Activated T-cell treated with anti-CD3 and anti-CD28 coated beads for 24 hours (primary cell): ENCODE measurements around the gene RIC1.
A peak's percentile ranks its signal among the peaks of the same experiment; 100 is the strongest.
"Not testable (repeated sequence)": the region's sequence is repeated elsewhere in the genome, so short reads cannot be mapped to it uniquely, and the experiment has no call there.

Experiments used
- DNase-seq: peaks from one replicate; pipeline ENCODE4 v3.0.0-alpha.2; 2020; ENCODE audit warnings: low read depth

RIC1 gene

DNA sequence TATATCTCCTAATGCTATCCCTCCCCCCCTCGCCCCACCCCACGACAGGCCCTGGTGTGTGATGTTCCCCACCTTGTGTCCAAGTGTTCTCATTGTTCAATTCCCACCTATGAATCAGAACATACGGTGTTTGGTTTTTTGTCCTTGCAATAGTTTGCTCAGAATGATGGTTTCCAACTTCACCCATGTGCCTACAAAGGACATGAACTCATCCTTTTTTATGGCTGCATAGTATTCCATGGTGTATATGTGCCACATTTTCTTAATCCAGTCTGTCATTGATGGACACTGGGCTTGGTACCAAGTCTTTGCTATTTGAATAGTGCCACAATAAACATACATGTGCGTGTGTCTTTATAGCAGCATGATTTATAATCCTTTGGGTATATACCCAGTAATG lies 93.8 kb downstream of the RIC1 start:
- not testable (repeated sequence) for DNase-seq

DNA sequence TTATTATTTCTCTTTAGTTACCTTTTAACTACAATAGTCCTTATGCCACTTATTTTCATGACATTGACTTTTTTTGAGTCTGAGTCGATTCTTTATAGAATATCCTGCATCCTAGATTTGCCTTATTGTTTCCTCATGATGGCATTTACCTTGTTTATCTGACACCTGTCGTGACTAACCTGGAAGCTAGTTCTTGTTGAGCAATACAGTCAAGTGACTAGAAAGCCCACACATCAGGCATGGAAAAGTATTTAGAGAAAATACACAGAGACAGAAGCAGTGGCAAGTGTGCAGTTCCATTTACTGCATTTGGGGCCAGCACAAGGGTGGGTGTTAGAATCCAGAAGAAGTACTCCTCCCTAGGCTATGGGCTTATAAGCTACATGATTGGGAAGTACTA lies 106.2 kb downstream of the RIC1 start:
- no peak for DNase-seq

DNA sequence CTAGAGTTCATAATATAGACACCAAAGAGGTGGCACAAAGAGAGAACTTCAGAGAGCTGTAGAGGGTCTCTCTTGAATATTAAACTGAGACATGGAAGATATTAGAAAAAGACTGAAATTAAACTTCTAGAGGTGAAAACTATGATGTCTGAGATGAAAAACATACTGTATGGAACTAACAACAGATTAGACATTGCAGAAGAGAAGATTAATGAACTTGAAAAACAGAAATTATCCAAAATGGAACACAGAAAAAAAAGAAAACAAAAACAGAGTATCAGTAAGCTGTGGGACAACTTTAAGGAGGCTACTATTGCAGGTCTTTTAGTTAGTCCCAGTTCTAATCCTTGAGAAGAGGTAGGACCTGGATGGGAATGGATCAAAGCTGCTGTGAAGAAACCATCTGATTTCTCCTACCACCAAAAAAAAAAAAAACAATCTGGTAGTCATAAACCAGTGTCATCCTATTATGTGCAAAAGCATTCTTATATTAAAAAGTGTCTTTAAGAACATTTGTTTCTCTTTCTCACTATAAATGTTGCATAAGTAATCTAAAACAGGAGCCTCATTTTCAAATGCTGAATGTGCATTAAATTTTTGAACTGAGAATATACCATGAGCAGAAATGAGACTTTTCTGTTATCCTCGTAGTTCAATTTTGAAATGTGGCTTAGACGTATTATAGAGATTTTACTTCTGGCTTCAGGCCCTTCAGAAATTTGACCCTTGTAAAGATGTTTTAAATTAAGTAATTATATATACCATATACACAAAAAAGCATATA lies 107.8 kb downstream of the RIC1 start:
- DNase-seq = no peak

DNA sequence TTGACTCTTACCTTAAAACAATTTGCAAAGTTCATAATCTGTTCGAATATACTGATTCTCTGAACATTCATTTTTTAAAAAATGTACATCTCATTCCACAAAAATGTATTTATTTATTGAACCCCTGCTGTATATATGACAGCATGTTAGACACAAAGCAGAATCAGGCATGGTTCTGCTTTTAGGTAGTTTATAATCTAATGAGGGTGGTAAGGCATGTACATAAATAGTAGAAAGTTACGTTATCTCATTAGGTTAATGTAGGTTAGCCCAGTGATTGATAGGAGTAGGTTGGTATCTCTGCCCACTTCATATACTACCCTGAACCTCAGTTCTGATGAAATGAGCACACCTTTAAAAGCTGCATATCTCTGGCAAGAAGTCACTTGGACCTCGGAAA lies 114.2 kb downstream of the RIC1 start:
- DNase-seq = no peak

DNA sequence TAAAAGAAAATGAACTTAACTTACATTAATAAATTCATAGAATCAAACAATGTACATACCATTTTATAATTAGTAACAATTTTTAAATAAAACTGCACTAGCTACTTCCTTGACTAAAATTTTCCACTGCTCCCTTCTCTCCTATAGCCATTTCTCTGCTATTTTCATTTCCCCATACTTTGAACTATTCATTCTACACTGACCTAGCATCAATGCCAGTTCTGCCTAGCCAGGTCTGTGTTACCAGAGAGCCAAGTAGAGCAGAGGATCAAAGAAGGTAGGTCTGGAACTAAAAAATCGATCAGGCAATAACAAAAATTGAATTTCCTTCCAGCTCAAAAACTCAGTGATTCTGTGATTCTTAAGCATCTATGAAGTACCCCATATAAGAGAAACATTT lies 119.5 kb downstream of the RIC1 start:
- no peak for DNase-seq

DNA sequence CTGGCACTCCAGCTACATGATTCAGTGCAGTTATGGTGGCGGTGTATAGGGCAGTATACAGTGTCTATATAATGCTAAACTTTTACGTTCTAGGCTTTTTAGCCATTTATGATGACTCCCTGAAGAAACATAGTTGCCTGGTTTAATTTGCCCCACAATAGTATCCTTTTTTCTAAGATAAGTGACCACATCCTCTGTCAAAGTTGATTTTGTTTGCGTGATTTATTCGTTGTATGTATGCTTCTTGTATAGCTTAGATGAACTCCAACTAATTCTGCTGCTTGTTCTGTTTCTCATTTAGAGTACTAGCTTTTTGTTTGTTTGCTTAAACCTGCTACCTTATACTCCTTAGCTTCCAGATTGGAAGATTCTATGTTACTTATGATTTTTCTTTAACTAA lies 120.4 kb downstream of the RIC1 start:
- DNase-seq = no peak

DNA sequence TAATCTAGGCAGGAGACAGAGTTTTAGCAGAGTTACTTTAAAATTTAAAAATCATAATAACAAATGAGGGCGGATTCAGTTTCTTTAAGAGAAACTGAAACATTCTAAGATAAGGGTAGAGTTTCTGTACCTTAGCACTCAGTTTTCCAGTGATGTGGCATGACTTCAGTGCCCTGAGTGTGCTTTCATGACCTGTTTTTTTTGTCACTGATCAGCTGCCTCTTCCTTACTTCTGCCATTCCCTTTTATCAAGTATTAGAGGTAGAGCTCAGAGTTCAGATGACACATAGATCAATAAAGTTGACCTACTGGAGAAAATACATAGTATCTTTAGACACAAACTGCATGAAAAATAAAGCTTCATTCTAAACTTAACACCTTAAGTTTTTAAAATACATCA lies 121.7 kb downstream of the RIC1 start:
- DNase-seq = no peak

DNA sequence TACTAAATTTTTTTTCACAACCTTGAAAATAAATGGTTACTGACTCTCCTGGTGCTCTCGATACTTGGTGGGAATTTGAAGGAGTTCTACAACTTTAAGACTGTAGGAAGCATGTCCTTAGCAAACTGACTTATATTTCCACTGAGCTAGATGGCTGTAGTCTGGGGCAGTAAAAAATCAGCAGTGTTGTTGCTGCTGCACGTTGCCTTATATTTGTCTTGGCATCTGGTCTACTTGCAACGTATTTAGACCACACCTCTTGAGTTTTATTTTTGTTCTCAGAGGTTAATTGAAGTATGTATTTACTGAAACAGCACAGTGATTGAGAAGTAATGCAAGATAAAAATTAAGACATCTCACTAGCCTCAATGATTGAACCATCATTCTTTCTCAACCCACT lies 127.7 kb downstream of the RIC1 start:
- DNase-seq = no peak

DNA sequence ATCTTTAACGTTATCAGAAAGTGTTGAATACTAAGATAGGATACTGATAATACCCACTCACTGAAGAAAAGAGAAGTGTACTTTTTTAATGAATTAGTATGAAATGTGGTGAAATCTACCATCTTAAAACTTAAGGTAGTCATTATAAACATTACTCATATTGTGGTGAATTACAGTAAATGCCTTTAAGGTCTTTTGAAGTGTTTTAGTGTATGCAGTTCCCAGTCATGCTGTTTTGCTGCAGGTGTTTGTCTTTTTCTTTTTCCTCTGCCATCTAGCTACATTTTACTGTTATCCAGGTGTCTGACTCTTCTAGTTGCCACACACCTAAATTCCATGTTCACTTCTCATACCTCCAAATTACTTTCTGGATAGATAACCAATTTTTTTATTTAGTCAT lies 131.4 kb downstream of the RIC1 start:
- DNase-seq = no peak

DNA sequence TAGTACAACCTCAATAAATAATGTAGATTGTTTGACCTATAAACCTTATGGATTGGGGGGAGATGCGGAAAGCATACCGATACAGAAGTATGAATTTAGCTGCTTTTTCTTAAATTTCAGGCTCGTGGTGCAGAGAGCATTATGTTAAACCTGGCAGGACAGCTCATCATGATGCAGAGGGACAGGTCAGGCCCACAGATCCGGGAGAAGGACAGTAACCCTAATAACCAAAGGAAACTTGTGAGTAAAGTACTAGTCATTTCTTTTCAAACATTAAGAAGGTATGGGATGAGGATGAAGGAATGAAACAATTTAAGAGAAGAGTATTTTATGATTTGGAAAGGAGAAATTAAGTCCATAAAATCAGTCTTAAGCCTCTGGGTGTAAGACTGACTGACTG lies 133.5 kb downstream of the RIC1 start:
- DNase-seq = no peak

DNA sequence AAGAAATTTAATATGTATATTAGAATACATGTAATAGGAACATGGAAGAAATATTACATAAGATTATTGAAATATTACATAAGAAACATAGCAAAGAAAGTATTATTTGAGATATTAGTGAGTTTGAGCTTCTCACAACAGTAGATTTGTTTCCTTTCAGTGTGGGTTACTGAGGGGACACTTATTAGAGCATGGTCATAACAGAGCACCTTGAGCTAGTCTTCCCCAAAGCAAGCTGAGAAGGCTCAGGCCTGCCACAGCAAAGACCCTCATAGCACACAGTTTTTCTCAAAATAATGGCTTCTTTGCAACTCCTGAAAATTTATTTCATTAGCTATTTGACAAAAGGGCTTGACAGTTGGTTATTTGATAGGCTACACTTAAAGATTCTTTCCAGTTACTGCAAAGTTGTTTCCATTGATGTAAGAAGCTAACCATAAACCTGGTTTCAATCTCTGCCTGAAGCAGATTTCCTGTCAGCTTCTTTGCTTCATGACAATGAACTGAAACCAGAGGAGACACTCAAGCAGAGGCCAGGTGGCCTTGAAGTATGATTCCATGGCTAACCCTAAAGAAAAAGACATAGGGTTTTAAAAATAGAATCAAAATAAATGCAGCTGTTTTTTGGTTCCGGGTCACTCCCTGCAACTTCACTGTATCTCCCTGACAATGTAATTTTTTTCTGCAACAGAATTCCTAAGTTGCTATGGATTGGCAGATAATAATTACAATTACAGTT lies 135.4 kb downstream of the RIC1 start:
- DNase-seq = no peak

DNA sequence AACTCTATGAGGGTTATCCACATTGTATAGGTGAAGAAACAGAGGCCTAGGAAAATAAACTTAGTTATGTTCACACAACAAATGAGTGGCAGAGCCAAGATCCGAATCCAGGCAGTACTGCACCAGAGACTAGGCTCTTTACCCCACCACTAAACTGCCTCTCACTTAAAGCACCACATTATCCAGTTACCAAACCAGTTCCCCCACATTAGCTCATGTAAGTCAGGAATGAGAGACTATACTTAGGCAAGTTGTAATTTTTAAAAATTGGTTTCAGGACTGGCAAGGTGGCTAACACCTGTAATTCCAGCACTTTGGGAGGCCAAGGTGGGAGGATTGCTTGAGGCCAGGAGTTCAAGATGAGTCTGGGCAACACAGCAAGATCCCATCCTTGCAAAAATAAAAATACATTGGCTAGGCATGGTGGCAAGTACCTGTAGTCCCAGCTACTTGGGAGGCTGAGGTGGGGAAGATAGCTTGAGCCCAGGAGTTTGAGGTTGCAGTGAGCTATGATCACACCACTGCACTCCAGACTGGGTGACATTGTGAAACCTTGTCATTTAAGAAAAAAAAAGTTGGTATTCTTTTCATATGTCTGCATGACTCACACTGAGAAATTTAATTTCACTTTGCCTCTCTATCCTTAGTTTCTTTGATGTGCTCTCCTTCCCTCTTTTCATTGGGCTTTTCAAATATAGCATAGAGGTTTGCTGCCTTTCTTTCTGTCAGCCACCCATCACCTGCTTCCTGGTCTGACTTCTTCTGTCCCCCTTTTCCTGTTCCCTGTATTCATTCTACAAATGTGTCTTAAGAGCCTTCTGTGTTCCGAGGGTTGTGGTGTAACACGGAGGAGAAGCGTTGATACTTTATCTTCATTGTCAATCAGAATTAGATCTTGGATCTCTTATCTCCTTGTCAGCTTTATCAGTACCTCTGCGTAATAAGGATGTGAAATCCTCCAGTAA lies 139.3 kb downstream of the RIC1 start:
- peak; percentile 11 for DNase-seq

DNA sequence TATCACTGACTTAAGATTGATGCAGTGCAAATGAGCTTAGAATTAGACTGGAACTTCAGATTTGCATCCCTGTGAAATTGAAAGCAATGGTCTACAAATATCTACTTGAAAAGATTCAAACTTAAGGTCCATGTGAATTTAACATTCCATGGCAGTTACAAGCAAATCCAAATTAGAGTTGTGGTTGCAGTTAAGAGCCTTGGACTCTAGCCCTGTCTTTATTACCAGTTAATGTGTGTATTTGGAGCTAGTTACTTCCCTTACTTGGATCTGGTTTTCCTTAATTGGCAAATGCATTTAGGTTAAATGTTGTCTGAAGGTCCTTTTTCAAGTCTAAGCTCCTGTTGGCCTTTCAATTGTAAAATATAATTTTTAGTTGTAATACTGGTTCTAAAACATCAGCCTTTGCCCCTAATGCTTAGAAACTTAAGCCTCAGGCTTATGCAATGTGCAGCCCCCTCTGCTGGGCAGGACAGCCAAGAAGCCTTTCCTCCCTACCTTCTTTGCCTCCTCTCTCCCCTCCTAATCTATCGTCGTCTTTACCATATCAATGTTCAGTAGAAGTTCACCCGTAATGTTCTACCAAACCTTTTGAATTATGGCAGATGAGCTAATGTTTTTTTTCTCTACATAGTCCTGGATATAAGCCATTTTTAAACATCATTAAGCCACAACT lies 144.6 kb downstream of the RIC1 start:
- no peak for DNase-seq

DNA sequence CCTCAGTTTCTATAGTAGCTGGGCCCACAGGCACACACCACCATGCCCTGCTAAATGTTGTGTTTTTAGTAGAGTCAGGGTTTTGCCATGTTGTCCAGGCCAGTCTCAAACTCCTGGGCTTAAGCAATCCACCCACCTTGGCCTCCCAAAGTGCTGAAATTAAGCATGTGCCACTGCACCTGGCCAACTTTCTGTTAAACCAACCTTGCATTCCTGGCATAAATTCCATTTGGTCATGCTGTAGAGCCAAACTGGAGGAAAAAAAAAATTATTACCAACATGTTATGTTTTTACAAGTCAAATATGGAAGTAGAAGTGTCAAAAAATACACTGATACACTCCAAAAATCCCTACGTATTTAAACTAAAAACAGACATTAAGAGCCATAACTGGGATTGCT lies 149.9 kb downstream of the RIC1 start:
- DNase-seq = no peak

DNA sequence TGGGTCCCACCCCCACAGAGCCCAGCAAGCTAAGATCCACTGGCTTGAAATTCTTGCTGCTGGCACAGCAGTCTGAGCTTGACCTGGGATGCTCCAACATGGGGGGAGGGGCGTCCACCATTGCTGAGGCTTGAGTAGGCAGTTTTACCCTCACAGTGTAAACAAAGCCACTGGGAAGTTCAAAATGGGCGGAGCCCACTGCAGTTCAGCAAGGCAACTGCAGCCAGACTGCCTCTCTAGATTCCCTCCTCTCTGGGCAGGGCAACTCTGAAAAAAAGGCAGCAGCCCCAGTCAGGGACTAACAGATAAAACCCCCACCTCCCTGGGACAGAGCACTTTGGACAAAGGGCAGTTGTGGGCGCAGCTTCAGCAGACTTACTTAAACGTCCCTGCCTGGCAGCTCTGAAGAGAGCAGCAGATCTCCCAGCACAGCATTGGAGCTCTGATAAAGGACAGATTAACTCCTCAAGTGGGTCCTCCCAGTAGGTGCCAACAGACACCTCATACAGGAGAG lies 150.9 kb downstream of the RIC1 start:
- DNase-seq = not testable (repeated sequence)

DNA sequence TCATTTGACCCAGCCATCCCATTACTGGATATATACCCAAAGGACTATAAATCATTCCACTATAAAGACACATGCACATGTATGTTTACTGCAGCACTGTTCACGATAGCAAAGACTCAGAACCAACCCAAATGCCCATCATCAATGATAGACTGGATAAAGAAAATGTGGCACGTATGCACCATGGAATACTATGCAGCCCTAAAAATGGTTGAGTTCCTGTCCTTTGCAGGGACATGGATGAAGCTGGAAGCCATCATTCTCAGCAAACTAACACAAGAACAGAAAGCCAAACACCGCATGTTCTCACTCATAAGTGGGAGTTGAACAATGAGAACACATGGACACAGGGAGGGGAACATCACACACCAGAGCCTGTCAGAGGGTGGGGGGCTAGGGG lies 154.5 kb downstream of the RIC1 start:
- not testable (repeated sequence) for DNase-seq

DNA sequence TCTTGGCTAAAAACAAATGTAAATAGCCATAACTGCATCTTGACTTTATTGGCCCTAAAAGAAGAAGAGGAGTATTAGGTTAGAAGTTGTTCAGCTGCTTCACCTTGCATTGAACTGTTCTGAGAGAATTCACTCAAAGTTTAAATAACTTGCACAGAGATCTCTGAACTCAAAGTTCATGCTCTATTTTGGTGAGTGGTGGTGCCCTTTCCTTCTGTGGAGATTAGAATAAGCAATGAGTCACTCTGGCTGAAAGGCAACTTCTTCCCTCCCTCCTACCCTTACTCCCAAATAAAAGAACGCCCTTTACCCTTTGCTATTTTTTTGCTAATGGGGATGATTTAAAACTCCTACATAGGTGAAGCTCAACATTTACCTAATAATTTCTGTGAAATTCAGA lies 155.1 kb downstream of the RIC1 start:
- DNase-seq = no peak

DNA sequence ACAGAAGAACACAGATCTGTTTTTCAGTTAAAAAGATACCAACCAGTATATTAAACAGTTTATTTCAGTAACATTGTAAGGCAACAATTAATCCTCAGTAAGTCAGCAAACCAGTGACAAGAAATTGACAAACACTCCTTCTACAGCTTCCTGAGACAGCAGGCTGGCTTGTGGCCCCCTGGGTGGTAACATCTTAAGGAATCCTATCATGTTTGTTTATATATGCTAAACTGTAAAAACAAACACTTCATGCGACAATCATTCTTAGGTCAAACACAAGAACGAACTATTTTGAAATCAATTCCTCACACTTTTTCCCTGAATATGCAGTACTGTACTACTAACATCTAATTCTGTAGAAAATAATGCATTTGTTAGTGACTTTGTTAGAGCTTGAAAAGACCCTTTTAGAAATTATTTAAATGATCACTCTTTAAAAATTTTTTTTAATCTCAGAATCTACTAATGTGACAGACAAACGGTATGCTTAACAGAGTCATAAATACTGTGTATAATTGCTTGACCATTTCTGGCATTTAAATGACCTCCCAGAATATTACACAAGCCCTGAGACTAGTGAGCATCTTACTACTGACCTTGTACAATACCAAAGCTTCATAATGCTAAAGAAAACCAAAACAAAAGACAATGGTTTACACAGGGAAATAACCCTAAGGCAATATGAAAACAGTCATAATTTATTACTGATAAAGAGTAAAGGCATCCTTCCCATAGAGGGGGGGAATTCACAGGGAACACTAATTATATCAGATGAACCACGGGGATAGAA lies 155.8 kb downstream of the RIC1 start:
- no peak for DNase-seq

DNA sequence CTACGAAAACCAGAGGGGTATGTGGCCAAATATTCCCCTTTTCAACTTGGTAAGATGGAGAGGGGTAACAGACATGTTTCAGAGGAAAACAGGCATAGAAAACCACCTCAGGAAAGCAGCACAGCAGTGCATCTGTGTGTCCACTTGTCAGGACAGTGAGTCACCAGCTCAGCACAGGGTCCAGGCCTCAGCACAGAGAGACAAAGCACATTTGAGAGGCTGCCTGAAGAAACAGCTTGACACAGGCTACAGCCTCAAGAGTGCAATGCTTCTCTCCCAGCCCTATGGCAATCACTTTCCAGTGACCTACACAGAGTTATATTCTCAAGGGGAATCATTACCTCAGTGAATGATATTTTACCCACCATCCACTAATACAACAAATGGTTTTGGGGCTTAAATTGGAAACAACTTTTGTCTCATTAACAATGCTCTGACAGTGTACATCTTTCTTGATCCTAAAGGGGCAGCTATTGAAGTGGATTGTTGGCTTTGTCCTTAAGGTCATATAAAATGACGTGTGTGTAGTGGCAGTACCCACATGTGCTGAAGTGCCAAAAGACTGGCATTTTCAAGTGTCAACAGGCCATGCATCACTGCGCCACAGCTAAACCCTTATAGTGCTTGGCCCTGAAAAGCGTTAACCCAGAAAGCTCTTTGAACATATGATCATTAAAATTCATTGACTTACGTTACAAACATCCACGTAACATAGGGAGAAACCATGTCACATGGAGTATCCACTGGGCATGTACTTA lies 157.6 kb downstream of the RIC1 start:
- no peak for DNase-seq

DNA sequence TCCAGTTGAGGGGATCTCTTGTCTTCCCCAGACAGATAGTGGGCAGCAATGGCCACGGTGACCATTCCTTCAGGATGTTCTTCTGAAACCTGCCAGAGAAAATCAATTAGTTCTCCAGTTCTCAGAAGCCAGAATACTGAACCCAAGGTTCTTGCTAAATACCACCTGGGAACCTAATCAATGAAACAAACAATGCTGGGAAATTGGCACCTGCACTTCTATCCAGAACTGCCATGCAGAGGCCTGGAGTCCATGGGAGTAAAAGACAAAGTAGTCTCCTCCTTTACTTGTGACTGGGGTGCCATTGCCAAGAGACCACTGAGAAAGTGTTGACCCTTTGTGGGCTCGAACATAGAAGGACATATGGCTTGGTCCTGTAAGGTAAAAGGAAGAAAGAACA lies 158.3 kb downstream of the RIC1 start:
- no peak for DNase-seq
